Measurements from ENCODE around the gene BFSP2. TPM values are rescaled to one million over a fixed set of nuclear protein-coding genes. Genes with fewer than 3 reads are reported as not detected.

The BFSP2 gene
- polyA plus RNA-seq, 1 experiment: not detected

DNA sequence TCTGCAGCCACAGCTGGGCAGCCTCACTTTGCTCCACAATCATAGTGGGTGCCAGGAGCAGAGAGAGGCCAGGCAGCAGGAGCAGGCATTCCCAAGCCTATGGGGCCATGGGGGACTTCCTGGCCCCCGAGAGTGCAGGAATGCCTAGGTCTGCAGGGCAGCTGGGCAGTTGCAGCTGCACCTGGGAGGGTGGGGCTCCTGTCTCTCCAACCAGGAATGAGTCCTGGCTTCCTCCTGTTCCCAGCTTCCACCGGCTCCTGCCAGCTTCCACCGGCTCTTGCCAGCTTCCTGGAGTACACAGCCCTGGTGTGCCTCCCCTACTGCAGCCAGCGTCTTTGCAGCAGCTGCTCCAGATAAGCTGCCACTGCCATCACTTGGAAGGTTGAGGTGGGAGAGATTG lies 87.3 kb downstream of the BFSP2 start:
- Histone ChIP-seq H3K36me3 (ENCODE audit: control insufficient read depth, insufficient read depth, low read length) (no peaks in the 10 kb centered on the region), H3K4me3 (ENCODE audit: low read depth, low read length) (no peak overlapping the region), H3K27me3 (ENCODE audit: control insufficient read depth, insufficient read depth, low read length) (no peaks in the 10 kb centered on the region)
- TF ChIP-seq, protein P1, sequence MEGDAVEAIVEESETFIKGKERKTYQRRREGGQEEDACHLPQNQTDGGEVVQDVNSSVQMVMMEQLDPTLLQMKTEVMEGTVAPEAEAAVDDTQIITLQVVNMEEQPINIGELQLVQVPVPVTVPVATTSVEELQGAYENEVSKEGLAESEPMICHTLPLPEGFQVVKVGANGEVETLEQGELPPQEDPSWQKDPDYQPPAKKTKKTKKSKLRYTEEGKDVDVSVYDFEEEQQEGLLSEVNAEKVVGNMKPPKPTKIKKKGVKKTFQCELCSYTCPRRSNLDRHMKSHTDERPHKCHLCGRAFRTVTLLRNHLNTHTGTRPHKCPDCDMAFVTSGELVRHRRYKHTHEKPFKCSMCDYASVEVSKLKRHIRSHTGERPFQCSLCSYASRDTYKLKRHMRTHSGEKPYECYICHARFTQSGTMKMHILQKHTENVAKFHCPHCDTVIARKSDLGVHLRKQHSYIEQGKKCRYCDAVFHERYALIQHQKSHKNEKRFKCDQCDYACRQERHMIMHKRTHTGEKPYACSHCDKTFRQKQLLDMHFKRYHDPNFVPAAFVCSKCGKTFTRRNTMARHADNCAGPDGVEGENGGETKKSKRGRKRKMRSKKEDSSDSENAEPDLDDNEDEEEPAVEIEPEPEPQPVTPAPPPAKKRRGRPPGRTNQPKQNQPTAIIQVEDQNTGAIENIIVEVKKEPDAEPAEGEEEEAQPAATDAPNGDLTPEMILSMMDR (IDR thresholded peaks at IDR 0.05; ENCODE audit: insufficient read depth, low read depth, low read length): no peak
- ChIA-PET POLR2A (no interaction called here), CTCF (interaction anchor here (0.9 to 3.7 kb wide), 8 partner anchors 9 to 111 kb away, joined by 3 to 22 read pairs (median 5); no protein-coding TSS in a partner anchor)
- DNase-seq (ENCODE audit: low read depth): no peak

GRCh38 chr3:133487920-133488540 lies 88.2 kb downstream of the BFSP2 start:
- ChIA-PET CTCF (interaction anchor here (0.7 to 3.7 kb wide), 19 partner anchors 9 to 176 kb away, joined by 3 to 22 read pairs (median 4); no protein-coding TSS in a partner anchor), POLR2A (no interaction called here)
- no peak for DNase-seq (ENCODE audit: low read depth)
- no peaks in the 10 kb centered on the region for H3K36me3 ChIP-seq (ENCODE audit: control insufficient read depth, insufficient read depth, low read length)
- TF ChIP-seq, protein P1 (IDR thresholded peaks at IDR 0.05; ENCODE audit: insufficient read depth, low read depth, low read length): peak; percentile 60
- no peak overlapping the region for H3K4me3 ChIP-seq (ENCODE audit: low read depth, low read length)
- H3K27me3 ChIP-seq (ENCODE audit: control insufficient read depth, insufficient read depth, low read length): no peaks in the 10 kb centered on the region

- TF ChIP-seq, protein P1 (IDR thresholded peaks at IDR 0.05; ENCODE audit: insufficient read depth, low read depth, low read length): no peak
- peak; percentile 32 for DNase-seq (ENCODE audit: low read depth)
- Histone ChIP-seq H3K36me3 (ENCODE audit: control insufficient read depth, insufficient read depth, low read length) (no peaks in the 10 kb centered on the region), H3K4me3 (ENCODE audit: low read depth, low read length) (no peak overlapping the region), H3K27me3 (ENCODE audit: control insufficient read depth, insufficient read depth, low read length) (no peaks in the 10 kb centered on the region)
- ChIA-PET POLR2A (no interaction called here), CTCF (interaction anchor here (0.7 to 3.7 kb wide), 16 partner anchors 9 to 175 kb away, joined by 3 to 22 read pairs (median 4); no protein-coding TSS in a partner anchor)
Measured at GRCh38 chr3:133488785-133489367, 89.0 kb downstream of the BFSP2 start.

DNA sequence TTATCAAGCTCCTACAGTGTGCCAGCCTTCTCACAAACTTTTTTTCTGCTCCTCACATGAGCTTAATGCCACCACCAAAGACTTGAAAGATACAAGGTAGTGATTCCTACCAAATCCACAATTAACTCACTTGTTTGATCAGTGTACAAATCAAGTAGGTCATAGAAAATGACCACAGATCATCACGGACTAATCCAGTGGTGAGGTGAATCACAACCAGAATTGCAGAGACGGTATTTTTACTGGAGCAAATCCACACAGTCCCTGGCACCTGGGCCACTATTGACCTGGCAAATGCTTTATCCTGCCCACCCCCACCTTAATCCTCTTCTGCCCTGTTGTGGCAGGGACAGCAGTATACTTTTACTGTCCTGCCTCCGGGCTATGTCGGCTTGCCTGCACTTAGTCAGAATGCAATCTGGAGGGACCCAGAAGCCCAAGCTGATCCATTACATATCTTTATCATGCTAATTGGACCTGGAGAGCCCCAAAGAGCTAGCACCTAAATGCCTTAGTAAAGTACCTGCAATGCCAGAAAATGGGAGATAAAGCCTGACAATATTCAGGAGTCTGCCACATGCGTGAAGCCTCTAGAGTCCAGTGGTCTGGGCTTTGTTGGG lies 89.7 kb downstream of the BFSP2 start:
- CTCF ChIA-PET: interaction anchor here (0.7 to 3.7 kb wide), 10 partner anchors 11 to 174 kb away, joined by 3 to 22 read pairs (median 4); no protein-coding TSS in a partner anchor
- Histone ChIP-seq H3K4me3 (ENCODE audit: low read depth, low read length) (no peak overlapping the region), H3K36me3 (ENCODE audit: control insufficient read depth, insufficient read depth, low read length) (no peaks in the 10 kb centered on the region), H3K27me3 (ENCODE audit: control insufficient read depth, insufficient read depth, low read length) (no peaks in the 10 kb centered on the region)
- TF ChIP-seq, protein P1 (IDR thresholded peaks at IDR 0.05; ENCODE audit: insufficient read depth, low read depth, low read length): no peak
- POLR2A ChIA-PET: no interaction called here
- no peak for DNase-seq (ENCODE audit: low read depth)

Measured in BJ (cell line).